DMS153 treated with DMSO at 0.1 percent for 48 hours (cell line): ENCODE measurements around the gene DROSHA.

Source experiments
- DNase-seq: peaks from one replicate; lab custom pipeline; 2025; ENCODE audit not compliant: unreplicated experiment; lab: John Stamatoyannopoulos, UW

The DROSHA gene

GRCh38 chr5:31523041-31523440 is 8.9 kb downstream of the DROSHA start:
- no peak for DNase-seq

- no peak for DNase-seq
Observed at GRCh38 chr5:31516802-31517201, 15.1 kb downstream of the DROSHA start.

- DNase-seq = no peak
Observed at GRCh38 chr5:31511305-31511704, 20.6 kb downstream of the DROSHA start.

- DNase-seq = no peak
Observed at GRCh38 chr5:31504529-31504928, 27.4 kb downstream of the DROSHA start.

GRCh38 chr5:31502506-31502905 is 29.4 kb downstream of the DROSHA start:
- no peak for DNase-seq

- no peak for DNase-seq
Observed at GRCh38 chr5:31500256-31500655, 31.6 kb downstream of the DROSHA start.

- DNase-seq = no peak
Observed at GRCh38 chr5:31496891-31497290, 35.0 kb downstream of the DROSHA start.

- no peak for DNase-seq
Observed at GRCh38 chr5:31496301-31496700, 35.6 kb downstream of the DROSHA start.

- DNase-seq = no peak
Observed at GRCh38 chr5:31495336-31495735, 36.6 kb downstream of the DROSHA start.

- no peak for DNase-seq
Observed at GRCh38 chr5:31492869-31493268, 39.0 kb downstream of the DROSHA start.

- DNase-seq = no peak
Observed at GRCh38 chr5:31487506-31487905, 44.4 kb downstream of the DROSHA start.

GRCh38 chr5:31486441-31486840 is 45.5 kb downstream of the DROSHA start:
- no peak for DNase-seq

- no peak for DNase-seq
Observed at GRCh38 chr5:31485376-31486207, 46.3 kb downstream of the DROSHA start.

- DNase-seq = no peak
Observed at GRCh38 chr5:31481531-31482165, 50.2 kb downstream of the DROSHA start.

GRCh38 chr5:31479706-31480105 is 52.2 kb downstream of the DROSHA start:
- DNase-seq = no peak

- no peak for DNase-seq
Observed at GRCh38 chr5:31478901-31479300, 53.0 kb downstream of the DROSHA start.

- DNase-seq = no peak
Observed at GRCh38 chr5:31477971-31478370, 53.9 kb downstream of the DROSHA start.

GRCh38 chr5:31477516-31477915 is 54.4 kb downstream of the DROSHA start:
- no peak for DNase-seq

- DNase-seq = no peak
Observed at GRCh38 chr5:31476738-31477141, 55.2 kb downstream of the DROSHA start.

GRCh38 chr5:31471916-31472315 is 60.0 kb downstream of the DROSHA start:
- no peak for DNase-seq

- no peak for DNase-seq
Observed at GRCh38 chr5:31471040-31471439, 60.9 kb downstream of the DROSHA start.

- no peak for DNase-seq
Observed at GRCh38 chr5:31470608-31471007, 61.3 kb downstream of the DROSHA start.

GRCh38 chr5:31469886-31470285 is 62.0 kb downstream of the DROSHA start:
- DNase-seq = no peak
